ENCODE measurements around the gene NUP62CL.

GRCh38 chrX:107107459-107107858 is 98.8 kb downstream of the NUP62CL start:
- TF ChIP-seq, protein P1, sequence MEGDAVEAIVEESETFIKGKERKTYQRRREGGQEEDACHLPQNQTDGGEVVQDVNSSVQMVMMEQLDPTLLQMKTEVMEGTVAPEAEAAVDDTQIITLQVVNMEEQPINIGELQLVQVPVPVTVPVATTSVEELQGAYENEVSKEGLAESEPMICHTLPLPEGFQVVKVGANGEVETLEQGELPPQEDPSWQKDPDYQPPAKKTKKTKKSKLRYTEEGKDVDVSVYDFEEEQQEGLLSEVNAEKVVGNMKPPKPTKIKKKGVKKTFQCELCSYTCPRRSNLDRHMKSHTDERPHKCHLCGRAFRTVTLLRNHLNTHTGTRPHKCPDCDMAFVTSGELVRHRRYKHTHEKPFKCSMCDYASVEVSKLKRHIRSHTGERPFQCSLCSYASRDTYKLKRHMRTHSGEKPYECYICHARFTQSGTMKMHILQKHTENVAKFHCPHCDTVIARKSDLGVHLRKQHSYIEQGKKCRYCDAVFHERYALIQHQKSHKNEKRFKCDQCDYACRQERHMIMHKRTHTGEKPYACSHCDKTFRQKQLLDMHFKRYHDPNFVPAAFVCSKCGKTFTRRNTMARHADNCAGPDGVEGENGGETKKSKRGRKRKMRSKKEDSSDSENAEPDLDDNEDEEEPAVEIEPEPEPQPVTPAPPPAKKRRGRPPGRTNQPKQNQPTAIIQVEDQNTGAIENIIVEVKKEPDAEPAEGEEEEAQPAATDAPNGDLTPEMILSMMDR (optimal IDR thresholded peaks at IDR 0.05 in 1 of 3, IDR thresholded peaks at IDR 0.05 in 1 of 3, conservative IDR thresholded peaks at IDR 0.05 in 1 of 3; ENCODE audit: extremely low read depth in 1 of 3, insufficient read depth in 2 of 3, low read length in 3 of 3), result no peak
- no peak for TF ChIP-seq EZH2 (IDR thresholded peaks at IDR 0.05; ENCODE audit: low read length)
